Nephron (organoid): ENCODE measurements around the gene EFNA2.

ENCODE experiments used
- H3K27ac Mint-ChIP-seq, 3 experiments: 2 replicates each; pipeline ENCODE4 v1.8.0; 2020; ENCODE audit warnings: mixed read lengths in 3 of 3, mild to moderate bottlenecking in 2 of 3, moderate library complexity in 1 of 3
- H3K27me3 Mint-ChIP-seq: 2 replicates; pipeline ENCODE4 v1.8.0; 2021; ENCODE audit warnings: low read depth, mild to moderate bottlenecking, moderate library complexity, mixed read lengths
- H3K36me3 Mint-ChIP-seq: 2 replicates; pipeline ENCODE4 v1.8.0; 2020; ENCODE audit warnings: low read depth, mixed read lengths
- H3K4me1 Mint-ChIP-seq: 2 replicates; pipeline ENCODE4 v1.8.0; 2020; ENCODE audit warnings: mixed read lengths
- H3K4me3 Mint-ChIP-seq, 3 experiments: 2 replicates each; pipeline ENCODE4 v1.8.0; 2020; ENCODE audit warnings: mild to moderate bottlenecking in 3 of 3, mixed read lengths in 3 of 3, moderate library complexity in 2 of 3
- H3K9me3 Mint-ChIP-seq: 2 replicates; pipeline ENCODE4 v1.8.0; 2020; ENCODE audit warnings: mixed read lengths
- TF ChIP-seq, protein P1 (sequence below), 3 experiments: fragments of 200-600 bp; sonication (generic); IDR thresholded peaks; one replicate each; pipeline ENCODE4 v1.5.0; 2021; ENCODE audit warnings: antibody characterized with exemption in 3 of 3; ENCODE audit not compliant: unreplicated experiment in 3 of 3

EFNA2 gene

DNA sequence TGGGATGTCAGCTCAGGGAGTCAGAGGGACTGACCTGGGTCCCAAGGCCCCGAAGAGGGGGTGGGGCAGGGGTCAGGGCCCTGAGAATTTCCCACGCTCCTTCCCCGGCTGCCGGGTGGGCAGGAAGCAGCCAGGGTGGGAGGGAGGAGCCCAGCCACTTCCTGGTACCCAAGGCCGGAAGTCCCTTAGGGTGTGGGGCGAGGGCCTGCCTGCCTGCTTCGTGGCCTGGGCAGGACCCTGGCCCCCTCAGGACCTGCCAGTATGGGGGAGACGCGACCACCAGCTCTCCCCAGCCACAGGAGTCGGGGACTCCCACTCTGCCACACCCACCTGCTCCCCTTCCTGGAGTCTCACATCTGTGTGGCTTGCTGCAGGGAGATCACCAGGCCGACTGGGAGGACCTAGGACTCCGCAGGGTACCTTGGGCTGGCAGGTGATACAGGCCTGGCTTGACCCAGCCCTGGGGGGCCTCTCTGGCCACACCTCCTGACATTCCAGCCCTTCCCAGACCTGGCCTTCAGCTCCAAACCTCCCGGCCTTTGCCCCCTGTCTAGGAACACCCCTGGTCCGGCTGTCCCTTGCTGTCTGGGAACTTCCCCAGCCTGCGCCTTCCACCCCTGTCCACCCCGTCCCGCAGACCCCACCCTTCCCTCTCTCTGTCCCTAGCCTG is 26.3 kb upstream of the EFNA2 start:
- Mint-ChIP-seq H3K4me1 (peaks cover 35% of the 10 kb centered on the region), H3K27ac (peak overlapping the region; percentile 29 to 73 (median 59)), H3K4me3 (peak overlapping the region; percentile 44 to 47 (median 45)), H3K36me3 (peaks cover 23% of the 10 kb centered on the region), H3K9me3 (no peaks in the 10 kb centered on the region), H3K27me3 (peaks cover 6% of the 10 kb centered on the region)
- TF ChIP-seq, protein P1, sequence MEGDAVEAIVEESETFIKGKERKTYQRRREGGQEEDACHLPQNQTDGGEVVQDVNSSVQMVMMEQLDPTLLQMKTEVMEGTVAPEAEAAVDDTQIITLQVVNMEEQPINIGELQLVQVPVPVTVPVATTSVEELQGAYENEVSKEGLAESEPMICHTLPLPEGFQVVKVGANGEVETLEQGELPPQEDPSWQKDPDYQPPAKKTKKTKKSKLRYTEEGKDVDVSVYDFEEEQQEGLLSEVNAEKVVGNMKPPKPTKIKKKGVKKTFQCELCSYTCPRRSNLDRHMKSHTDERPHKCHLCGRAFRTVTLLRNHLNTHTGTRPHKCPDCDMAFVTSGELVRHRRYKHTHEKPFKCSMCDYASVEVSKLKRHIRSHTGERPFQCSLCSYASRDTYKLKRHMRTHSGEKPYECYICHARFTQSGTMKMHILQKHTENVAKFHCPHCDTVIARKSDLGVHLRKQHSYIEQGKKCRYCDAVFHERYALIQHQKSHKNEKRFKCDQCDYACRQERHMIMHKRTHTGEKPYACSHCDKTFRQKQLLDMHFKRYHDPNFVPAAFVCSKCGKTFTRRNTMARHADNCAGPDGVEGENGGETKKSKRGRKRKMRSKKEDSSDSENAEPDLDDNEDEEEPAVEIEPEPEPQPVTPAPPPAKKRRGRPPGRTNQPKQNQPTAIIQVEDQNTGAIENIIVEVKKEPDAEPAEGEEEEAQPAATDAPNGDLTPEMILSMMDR (IDR thresholded peaks at IDR 0.05; ENCODE audit: unreplicated experiment in 3 of 3): no peak

DNA sequence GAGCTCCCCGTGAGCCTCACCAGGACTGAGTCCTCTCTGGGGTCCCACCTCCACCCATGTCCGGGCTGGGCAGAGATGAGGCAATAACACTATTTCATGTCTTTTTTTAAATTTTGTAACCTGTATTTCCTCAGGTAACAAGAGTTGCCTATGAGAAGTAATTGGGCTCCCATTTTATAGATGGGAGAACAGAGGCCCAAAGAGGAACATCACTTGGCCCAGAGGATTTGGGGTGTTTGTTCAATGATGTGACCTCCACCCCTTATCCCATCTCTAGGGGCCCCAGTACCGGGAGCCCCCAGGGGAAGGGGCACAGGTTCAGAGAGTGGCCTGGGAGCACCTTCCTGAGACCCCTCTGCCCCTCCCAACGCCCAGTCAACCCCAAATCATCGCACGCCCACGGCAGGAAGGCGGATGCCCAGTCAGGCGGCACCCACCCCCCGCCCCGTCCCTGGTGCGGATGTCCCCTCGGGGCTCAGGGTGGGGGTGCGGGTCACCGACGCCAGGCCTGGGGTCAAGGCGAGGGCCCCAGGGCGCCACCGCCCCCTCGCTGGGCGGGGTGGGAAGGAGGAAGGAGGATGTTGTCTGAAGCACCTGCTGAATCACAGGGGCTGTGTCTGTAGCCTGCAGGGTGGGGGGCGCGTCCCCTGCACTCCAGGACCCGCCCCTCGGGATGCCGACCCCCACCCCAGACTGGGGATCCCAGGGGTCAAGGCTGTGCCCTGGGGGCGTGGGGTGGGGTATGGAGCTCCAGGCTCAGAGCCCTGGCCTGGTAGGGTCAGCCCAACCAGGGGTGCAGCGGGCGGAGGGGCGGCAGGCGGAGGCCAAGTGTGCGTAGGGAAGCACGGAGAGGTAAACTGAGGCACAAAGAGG is 25.6 kb upstream of the EFNA2 start:
- Mint-ChIP-seq H3K4me1 (peaks cover 43% of the 10 kb centered on the region), H3K4me3 (peak overlapping the region; percentile 44 to 47 (median 45)), H3K27ac (peak overlapping the region in 2 of 3 experiments; percentile 59 to 73), H3K9me3 (no peaks in the 10 kb centered on the region), H3K27me3 (peaks cover 6% of the 10 kb centered on the region), H3K36me3 (peaks cover 15% of the 10 kb centered on the region)
- TF ChIP-seq, protein P1 (IDR thresholded peaks at IDR 0.05; ENCODE audit: unreplicated experiment in 3 of 3): no peak

DNA sequence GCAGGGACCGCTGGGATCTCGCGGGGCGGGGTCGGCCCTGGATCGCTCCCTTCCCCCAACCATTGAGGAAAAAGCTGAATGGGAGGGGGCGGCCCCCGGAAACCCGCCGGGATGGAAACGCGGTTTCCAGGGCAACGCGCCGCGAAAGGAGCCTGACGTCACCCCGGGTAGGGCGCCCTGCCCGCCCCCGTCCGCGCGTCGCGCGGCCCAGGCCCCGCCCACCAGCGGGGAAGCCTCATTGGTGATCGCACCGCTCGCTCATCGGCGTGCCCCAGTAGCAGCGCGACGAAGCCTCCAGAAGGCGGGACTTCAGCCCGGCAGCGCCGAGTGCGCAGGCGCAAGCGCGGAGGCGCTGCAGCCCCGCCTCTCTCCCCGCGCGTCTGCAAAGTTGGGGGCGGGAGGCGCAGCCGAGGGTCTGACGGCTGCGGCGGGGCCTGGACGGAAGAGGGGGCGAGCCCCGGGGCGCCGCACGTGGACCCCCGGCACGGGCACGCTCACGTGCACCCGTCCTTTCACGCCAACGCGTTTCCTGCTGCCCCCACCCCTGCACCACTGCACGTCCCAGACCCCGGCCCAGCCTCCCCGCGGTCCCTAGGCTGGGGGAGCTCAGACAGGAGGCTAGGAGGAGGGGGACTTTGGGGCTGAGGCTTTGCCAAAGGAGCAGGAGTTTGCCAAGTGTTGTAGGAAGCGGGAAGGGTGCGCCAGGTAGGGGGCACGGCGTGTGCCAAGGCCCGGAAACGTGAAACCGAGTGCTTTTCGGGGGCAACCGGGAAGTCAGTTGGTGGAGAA is 24.7 kb upstream of the EFNA2 start:
- TF ChIP-seq, protein P1 (IDR thresholded peaks at IDR 0.05; ENCODE audit: unreplicated experiment in 3 of 3): no peak
- H3K4me3 Mint-ChIP-seq: peak overlapping the region; percentile 86 to 90 (median 88)
- peak overlapping the region; percentile 91 to 98 (median 95) for H3K27ac Mint-ChIP-seq
- peaks cover 6% of the 10 kb centered on the region for H3K27me3 Mint-ChIP-seq
- H3K4me1 Mint-ChIP-seq: peaks cover 49% of the 10 kb centered on the region
- H3K36me3 Mint-ChIP-seq: peaks cover 15% of the 10 kb centered on the region
- H3K9me3 Mint-ChIP-seq: no peaks in the 10 kb centered on the region

DNA sequence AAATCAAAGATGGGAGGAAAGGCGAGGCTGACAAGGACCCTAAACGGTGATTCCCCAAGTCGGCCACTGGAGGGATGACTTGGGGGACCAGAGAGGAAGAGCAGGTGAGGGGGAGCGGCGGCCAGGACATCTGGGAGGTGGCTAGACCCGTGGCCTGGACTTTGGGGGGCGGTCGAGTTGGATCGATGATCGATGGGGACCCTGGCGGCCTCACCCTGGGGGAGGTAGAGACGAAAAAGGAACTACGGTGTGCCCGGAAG is 24.2 kb upstream of the EFNA2 start:
- H3K27me3 Mint-ChIP-seq: peaks cover 6% of the 10 kb centered on the region
- H3K9me3 Mint-ChIP-seq: no peaks in the 10 kb centered on the region
- peaks cover 13% of the 10 kb centered on the region for H3K36me3 Mint-ChIP-seq
- H3K4me1 Mint-ChIP-seq: peaks cover 50% of the 10 kb centered on the region
- peak overlapping the region; percentile 86 to 90 (median 88) for H3K4me3 Mint-ChIP-seq
- TF ChIP-seq, protein P1 (IDR thresholded peaks at IDR 0.05; ENCODE audit: unreplicated experiment in 3 of 3): peak in 2 of 3 experiments; percentile 15 to 21
- H3K27ac Mint-ChIP-seq: peak overlapping the region; percentile 91 to 98 (median 95)

DNA sequence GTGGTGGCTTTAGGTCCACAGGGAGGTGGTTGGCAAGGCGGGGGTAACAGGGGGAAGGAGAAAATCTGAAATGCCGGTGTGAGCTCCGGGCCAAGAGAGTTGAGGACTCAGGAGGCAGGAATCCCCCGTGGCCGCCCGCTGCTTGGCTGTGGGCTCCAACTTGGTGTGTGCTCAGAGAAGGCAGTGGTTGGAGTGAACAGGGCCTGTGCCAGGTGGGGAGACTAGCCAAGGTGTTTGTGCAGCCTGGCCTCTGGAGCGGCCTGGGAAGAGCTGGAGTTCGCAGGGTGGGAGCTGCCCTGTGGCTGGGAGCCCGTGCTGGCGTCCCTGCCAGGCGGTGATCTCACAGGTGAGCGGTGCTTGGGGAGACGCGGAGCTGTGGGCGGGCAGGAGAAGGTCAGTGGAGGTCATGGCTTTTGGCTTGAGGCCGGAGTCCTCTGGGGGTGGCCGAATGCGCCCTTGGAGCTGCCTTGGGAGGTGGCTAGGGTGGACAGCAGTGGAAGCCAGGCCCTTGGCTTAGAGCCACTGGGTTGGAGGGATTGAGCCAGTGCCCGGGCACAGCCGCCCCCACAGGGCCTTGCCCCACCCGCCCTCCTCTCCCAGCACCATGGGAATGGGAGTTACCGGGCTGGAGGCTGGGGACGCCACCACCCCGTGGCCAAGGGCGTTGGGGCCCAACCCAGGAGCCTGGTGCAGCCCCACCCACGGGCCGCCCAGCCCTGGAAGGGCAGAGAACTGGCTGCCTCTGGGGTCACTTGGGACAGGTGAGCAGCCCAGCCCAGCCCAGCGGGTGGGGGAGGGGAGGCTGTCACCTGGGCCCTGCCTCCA is 23.7 kb upstream of the EFNA2 start:
- H3K27me3 Mint-ChIP-seq: peaks cover 6% of the 10 kb centered on the region
- TF ChIP-seq, protein P1 (IDR thresholded peaks at IDR 0.05; ENCODE audit: unreplicated experiment in 3 of 3): peak in 1 of 3 experiments; percentile 3
- H3K36me3 Mint-ChIP-seq: peaks cover 10% of the 10 kb centered on the region
- peak overlapping the region; percentile 86 to 90 (median 88) for H3K4me3 Mint-ChIP-seq
- H3K9me3 Mint-ChIP-seq: no peaks in the 10 kb centered on the region
- peak overlapping the region; percentile 91 to 98 (median 95) for H3K27ac Mint-ChIP-seq
- H3K4me1 Mint-ChIP-seq: peaks cover 50% of the 10 kb centered on the region
